Calu3 (cell line): Measurements from ENCODE around the gene TNFRSF12A. TPM values are rescaled to one million over a fixed set of nuclear protein-coding genes. Genes with fewer than 3 reads are reported as not detected.
A peak's percentile ranks its signal among the peaks of the same experiment; 100 is the strongest.

Source experiments
- BruUV-seq: library from RNA; stranded (reverse); fragments of 400-500 nt; replicated peaks from 2 replicates; lab custom pipeline; 2021; lab: Mats Ljungman, UMichigan
- CTCF ChIA-PET: fragments of 300-600 bp; sonication (Branson Sonifier 250); formaldehyde crosslinking; loops from one replicate; lab custom pipeline; 2022; ENCODE audit warnings: antibody characterized with exemption; lab: Charles Lee
- DNase-seq: peaks from one replicate; pipeline ENCODE4 v3.0.0; 2022
- H3K27ac Mint-ChIP-seq: one replicate; pipeline ENCODE4 v1.8.0; 2022; ENCODE audit warnings: mixed read lengths; ENCODE audit not compliant: unreplicated experiment
- H3K27me3 Mint-ChIP-seq: one replicate; pipeline ENCODE4 v1.8.0; 2022; ENCODE audit warnings: mixed read lengths; ENCODE audit not compliant: unreplicated experiment
- H3K36me3 Mint-ChIP-seq: one replicate; pipeline ENCODE4 v1.8.0; 2022; ENCODE audit warnings: mild to moderate bottlenecking, moderate library complexity, mixed read lengths; ENCODE audit not compliant: insufficient read depth, unreplicated experiment
- H3K4me1 Mint-ChIP-seq: one replicate; pipeline ENCODE4 v1.8.0; 2022; ENCODE audit warnings: mild to moderate bottlenecking, low read depth, mixed read lengths; ENCODE audit not compliant: unreplicated experiment
- H3K4me3 Mint-ChIP-seq: one replicate; pipeline ENCODE4 v1.8.0; 2022; ENCODE audit warnings: mild to moderate bottlenecking, low read depth, moderate library complexity, mixed read lengths; ENCODE audit not compliant: unreplicated experiment
- H3K9me3 Mint-ChIP-seq: one replicate; pipeline ENCODE4 v1.8.0; 2022; ENCODE audit warnings: low read depth, mixed read lengths; ENCODE audit not compliant: unreplicated experiment
- intact Hi-C: fragments of 100-400 bp; cut with micrococcal nuclease; formaldehyde crosslinking; loops from one replicate; pipeline ENCODE4 v1.10.0; 2022; ENCODE audit not compliant: unreplicated experiment
- total RNA-seq: library from RNA; stranded (reverse); gene quantifications from 2 replicates; pipeline ENCODE4 v1.2.3, GENCODE V29; 2022
- TF ChIP-seq, protein P1 (sequence below): fragments of 200-600 bp; IDR thresholded peaks from one replicate; pipeline ENCODE4 v1.8.0; 2022; ENCODE audit warnings: antibody characterized with exemption; ENCODE audit not compliant: unreplicated experiment

The TNFRSF12A gene
- total RNA-seq, 1 experiment from 2014 or later, result 478 TPM

DNA sequence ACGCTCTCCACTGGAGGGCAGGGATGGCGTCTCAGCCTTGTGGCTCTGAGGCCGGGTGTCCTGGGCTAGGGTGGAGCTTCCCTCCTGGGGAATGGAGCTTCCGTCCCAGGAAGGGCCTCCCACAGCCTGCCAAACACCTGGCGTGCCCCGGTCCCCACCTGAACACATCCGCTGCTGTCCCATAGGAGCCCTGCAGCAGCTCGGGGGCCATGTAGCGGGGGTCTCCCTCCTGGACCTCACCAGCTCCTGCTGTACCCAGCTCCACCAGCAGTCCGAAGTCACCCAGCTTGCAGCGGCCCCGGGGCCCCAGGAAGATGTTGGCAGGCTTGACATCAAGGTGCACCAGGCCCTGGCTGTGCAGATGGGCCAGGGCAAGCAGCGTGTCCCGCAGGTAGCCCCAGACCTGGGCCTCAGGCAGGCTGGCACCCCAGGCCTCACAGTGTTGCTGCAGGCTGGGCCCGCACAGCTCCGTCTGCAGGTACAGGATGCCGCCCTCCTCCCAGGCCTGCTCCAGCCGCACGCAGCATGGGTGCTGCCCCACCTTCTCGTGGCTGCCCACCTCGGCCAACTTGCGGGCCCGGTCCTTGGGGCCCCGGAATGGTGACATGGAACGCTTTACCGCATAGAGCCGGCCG, 44.9 kb upstream of the TNFRSF12A start:
- Mint-ChIP-seq H3K36me3 (peaks cover 57% of the 10 kb centered on the region), H3K4me3 (no peak overlapping the region), H3K9me3 (no peaks in the 10 kb centered on the region), H3K27ac (no peak overlapping the region), H3K4me1 (peaks cover 40% of the 10 kb centered on the region), H3K27me3 (no peaks in the 10 kb centered on the region)
- TF ChIP-seq, protein P1, sequence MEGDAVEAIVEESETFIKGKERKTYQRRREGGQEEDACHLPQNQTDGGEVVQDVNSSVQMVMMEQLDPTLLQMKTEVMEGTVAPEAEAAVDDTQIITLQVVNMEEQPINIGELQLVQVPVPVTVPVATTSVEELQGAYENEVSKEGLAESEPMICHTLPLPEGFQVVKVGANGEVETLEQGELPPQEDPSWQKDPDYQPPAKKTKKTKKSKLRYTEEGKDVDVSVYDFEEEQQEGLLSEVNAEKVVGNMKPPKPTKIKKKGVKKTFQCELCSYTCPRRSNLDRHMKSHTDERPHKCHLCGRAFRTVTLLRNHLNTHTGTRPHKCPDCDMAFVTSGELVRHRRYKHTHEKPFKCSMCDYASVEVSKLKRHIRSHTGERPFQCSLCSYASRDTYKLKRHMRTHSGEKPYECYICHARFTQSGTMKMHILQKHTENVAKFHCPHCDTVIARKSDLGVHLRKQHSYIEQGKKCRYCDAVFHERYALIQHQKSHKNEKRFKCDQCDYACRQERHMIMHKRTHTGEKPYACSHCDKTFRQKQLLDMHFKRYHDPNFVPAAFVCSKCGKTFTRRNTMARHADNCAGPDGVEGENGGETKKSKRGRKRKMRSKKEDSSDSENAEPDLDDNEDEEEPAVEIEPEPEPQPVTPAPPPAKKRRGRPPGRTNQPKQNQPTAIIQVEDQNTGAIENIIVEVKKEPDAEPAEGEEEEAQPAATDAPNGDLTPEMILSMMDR, result no peak
- no TSS peak for BruUV-seq
- intact Hi-C loops, result no loop called here
- CTCF ChIA-PET, result interaction anchor here (0.7 kb wide), 1 partner anchor 8 kb away, joined by 4 read pairs; no protein-coding TSS in a partner anchor
- DNase-seq, result no peak

DNA sequence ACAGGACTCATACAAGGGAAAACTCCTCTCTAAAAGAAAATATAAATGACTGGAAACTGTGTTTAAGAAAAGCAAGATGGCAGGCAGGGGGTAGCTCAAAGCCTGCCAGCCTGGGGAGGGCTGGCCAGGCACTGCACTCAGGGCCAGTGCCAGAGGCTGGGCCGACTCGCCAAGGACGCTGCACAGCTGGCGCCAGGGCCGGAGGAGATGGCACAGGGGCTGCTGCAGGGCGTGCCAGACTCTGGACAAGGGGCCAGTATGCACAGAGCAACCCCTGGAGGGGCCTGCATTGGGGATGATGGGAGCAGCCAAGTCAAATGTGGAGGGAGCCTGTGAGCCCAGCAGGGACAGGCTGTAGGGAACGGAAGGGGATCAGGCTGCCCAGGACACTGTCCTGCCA, 44.0 kb upstream of the TNFRSF12A start:
- DNase-seq, result no peak
- peaks cover 35% of the 10 kb centered on the region for H3K4me1 Mint-ChIP-seq
- H3K4me3 Mint-ChIP-seq, result no peak overlapping the region
- H3K27me3 Mint-ChIP-seq, result no peaks in the 10 kb centered on the region
- TF ChIP-seq, protein P1, result no peak
- peaks cover 57% of the 10 kb centered on the region for H3K36me3 Mint-ChIP-seq
- intact Hi-C loops, result no loop called here
- no peak overlapping the region for H3K27ac Mint-ChIP-seq
- H3K9me3 Mint-ChIP-seq, result no peaks in the 10 kb centered on the region
- CTCF ChIA-PET, result interaction anchor here (0.7 kb wide), 1 partner anchor 9 kb away, joined by 4 read pairs; no protein-coding TSS in a partner anchor
- BruUV-seq, result no TSS peak

DNA sequence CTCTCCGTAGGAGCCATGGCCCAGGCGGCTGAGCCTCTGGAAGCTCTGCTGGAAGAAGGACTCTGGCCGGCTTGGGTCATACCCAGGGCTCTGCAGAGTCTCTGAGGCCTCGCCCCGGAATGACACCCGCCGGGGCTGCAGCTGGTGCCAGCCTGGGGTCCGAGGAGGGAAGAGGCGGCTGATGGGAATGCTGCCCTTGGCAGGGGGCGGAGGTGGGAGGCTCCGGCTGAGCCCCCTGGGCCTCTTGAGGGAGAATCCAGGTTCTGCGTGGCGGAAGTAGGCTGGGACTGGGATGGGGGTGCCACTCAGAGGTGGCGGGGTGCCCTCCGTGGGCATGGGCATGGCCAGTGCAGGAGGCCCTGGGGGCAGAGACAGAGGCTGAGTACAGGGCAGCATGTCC, 43.5 kb upstream of the TNFRSF12A start:
- CTCF ChIA-PET, result no interaction called here
- no peak overlapping the region for H3K27ac Mint-ChIP-seq

DNA sequence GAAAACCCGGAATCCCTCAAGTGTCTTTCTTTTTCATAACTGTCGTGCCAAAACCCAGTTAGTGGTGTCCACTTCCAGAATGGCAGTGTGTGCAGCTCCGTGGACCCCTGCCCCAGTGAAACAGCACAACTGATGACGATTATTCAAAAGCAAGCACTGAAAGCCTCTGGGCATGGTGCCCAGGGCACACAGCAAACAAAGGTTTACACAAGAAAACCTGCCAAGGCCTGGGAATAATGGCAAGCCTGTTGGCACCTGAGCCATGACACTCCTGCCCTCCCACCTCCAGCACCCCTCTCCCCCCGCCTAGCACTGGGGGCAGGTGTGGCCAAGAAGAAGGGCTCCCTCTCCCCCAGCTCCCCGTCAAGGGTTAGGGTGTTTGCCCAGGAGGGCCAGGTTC, 42.7 kb upstream of the TNFRSF12A start:
- no TSS peak for BruUV-seq
- peaks cover 36% of the 10 kb centered on the region for H3K4me1 Mint-ChIP-seq
- peak; percentile 35 for DNase-seq
- H3K4me3 Mint-ChIP-seq, result peak overlapping the region; percentile 19
- CTCF ChIA-PET, result interaction anchor here (0.6 to 1.6 kb wide), 3 partner anchors 7 to 1561 kb away, joined by 3 to 5 read pairs (median 3); partner anchors contain the start of gene CDIP1
- intact Hi-C loops, result no loop called here
- no peak overlapping the region for H3K27ac Mint-ChIP-seq
- H3K36me3 Mint-ChIP-seq, result peaks cover 53% of the 10 kb centered on the region
- H3K9me3 Mint-ChIP-seq, result no peaks in the 10 kb centered on the region
- H3K27me3 Mint-ChIP-seq, result no peaks in the 10 kb centered on the region
- TF ChIP-seq, protein P1, result no peak

More for the DNA sequence above, 43.5 kb upstream of the TNFRSF12A start:
- H3K4me3 Mint-ChIP-seq, result no peak overlapping the region
- peaks cover 54% of the 10 kb centered on the region for H3K36me3 Mint-ChIP-seq
- TF ChIP-seq, protein P1, result no peak
- DNase-seq, result no peak
- intact Hi-C loops, result no loop called here
- H3K27me3 Mint-ChIP-seq, result no peaks in the 10 kb centered on the region
- peaks cover 36% of the 10 kb centered on the region for H3K4me1 Mint-ChIP-seq
- H3K9me3 Mint-ChIP-seq, result no peaks in the 10 kb centered on the region
- BruUV-seq, result no TSS peak
